ENCODE data around the gene VTI1B.

DNA sequence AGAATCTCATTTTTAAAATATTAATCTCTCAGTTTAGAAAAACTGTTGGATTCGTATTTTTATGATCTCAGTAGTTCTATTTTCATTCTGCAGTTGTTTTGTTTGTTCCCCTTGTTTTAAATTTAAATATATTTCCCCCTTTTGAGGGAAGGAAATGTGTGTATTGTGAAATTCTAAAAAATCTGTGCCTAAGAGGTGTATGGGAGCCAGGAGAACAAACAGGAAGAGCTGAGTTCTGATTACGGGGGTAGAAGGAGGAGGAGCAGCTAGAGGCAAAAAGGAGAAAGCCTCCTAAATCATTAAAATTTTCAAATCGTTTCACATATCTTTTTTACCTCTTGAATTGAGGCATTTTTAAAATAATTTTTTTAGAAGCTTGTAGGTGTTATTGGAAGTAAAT, 29.6 kb upstream of the VTI1B start:
- TF ChIP-seq, protein P1, sequence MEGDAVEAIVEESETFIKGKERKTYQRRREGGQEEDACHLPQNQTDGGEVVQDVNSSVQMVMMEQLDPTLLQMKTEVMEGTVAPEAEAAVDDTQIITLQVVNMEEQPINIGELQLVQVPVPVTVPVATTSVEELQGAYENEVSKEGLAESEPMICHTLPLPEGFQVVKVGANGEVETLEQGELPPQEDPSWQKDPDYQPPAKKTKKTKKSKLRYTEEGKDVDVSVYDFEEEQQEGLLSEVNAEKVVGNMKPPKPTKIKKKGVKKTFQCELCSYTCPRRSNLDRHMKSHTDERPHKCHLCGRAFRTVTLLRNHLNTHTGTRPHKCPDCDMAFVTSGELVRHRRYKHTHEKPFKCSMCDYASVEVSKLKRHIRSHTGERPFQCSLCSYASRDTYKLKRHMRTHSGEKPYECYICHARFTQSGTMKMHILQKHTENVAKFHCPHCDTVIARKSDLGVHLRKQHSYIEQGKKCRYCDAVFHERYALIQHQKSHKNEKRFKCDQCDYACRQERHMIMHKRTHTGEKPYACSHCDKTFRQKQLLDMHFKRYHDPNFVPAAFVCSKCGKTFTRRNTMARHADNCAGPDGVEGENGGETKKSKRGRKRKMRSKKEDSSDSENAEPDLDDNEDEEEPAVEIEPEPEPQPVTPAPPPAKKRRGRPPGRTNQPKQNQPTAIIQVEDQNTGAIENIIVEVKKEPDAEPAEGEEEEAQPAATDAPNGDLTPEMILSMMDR (IDR thresholded peaks at IDR 0.05; ENCODE audit: low read depth, low read length, poor library complexity, severe bottlenecking) = no peak
- TF ChIP-seq EZH2phosphoT487 (IDR thresholded peaks at IDR 0.05; ENCODE audit: borderline replicate concordance, low read length) = no peak

All from DOHH2 (cell line).